HepG2 (cell line): ENCODE measurements around the gene CAPZA1. TPM values are rescaled to one million over a fixed set of nuclear protein-coding genes. Genes with fewer than 3 reads are reported as not detected.

ENCODE experiments used
- ATAC-seq: fragments of 200-7000 bp; cut with Tn5 transposase; 3 replicates; pipeline ENCODE4 v1.9.1; 2020; ENCODE audit warnings: mild to moderate bottlenecking, moderate library complexity
- BruUV-seq: library from RNA; stranded (reverse); fragments of 400-500 nt; replicated peaks from 2 replicates; lab custom pipeline; 2021; lab: Mats Ljungman, UMichigan
- CTCF ChIA-PET: fragments of 300-600 bp; formaldehyde crosslinking; extraction: SDS; loops from one replicate; lab custom pipeline; 2021; ENCODE audit warnings: low total read pairs, inconsistent platforms, low intra/inter-chr PET ratio; lab: Yijun Ruan, JAX
- POLR2A ChIA-PET: fragments of 350-600 bp; sonication (Branson Sonifier 250); formaldehyde crosslinking; loops from one replicate; lab custom pipeline; 2020; ENCODE audit warnings: antibody characterized with exemption, inconsistent platforms; lab: Yijun Ruan, JAX
- DNase-seq: peaks from one replicate; pipeline ENCODE4 v3.0.0-alpha.2; 2015; ENCODE audit warnings: low spot score
- FAIRE-seq: peaks from 3 replicates; lab custom pipeline; 2011; peaks lifted over from hg19 to GRCh38; lab: Jason Lieb, UNC
- H2AFZ ChIP-seq: one replicate; pipeline ENCODE4 v1.6.1; 2011; ENCODE audit warnings: low read length, inconsistent platforms
- H3K27ac ChIP-seq: fragments of 300-600 bp; 3 replicates; pipeline ENCODE4 v1.8.0; 2011; ENCODE audit warnings: mixed run types, mild to moderate bottlenecking, mixed read lengths, low read length, inconsistent platforms; ENCODE audit not compliant: insufficient read depth; ENCODE audit errors: extremely low read length
- H3K27me3 ChIP-seq, 2 experiments: fragments of 200-600 bp in 1 of 2; 2 replicates in 1 of 2; 3 replicates in 1 of 2; pipeline versions ENCODE4 v1.6.0 to v1.8.0; 2011; ENCODE audit warnings: low read length in 2 of 2, mild to moderate bottlenecking in 2 of 2, moderate library complexity in 2 of 2, inconsistent platforms in 1 of 2; ENCODE audit not compliant: insufficient read depth in 2 of 2, control insufficient read depth in 1 of 2
- H3K36me3 ChIP-seq, 2 experiments: fragments of 200-600 bp in 1 of 2; replicated peaks in 1 of 2; 2 replicates in 1 of 2; 3 replicates in 1 of 2; pipeline versions ENCODE4 v1.5.1 to v1.8.0; 2011; ENCODE audit warnings: low read length in 2 of 2, inconsistent platforms in 1 of 2; ENCODE audit not compliant: insufficient read depth in 2 of 2, control insufficient read depth in 1 of 2
- H3K4me1 ChIP-seq: 2 replicates; pipeline ENCODE4 v1.5.1; 2012; ENCODE audit warnings: low read length, inconsistent platforms; ENCODE audit not compliant: insufficient read depth
- H3K4me2 ChIP-seq: 2 replicates; pipeline ENCODE4 v1.6.0; 2011; ENCODE audit warnings: low read depth, low read length, inconsistent platforms
- H3K4me3 ChIP-seq, 3 experiments: fragments of 200-600 bp in 1 of 3; sonication (generic), shearing (Covaris generic) in 1 of 3; replicated peaks in 1 of 3; 2 replicates each; pipeline ENCODE4 v1.5.1; 2011 to 2016; ENCODE audit warnings: low read length in 3 of 3, inconsistent platforms in 2 of 3, low read depth in 2 of 3, mild to moderate bottlenecking in 2 of 3, control low read depth in 1 of 3, mixed read lengths in 1 of 3; ENCODE audit not compliant: insufficient read depth in 1 of 3
- H3K79me2 ChIP-seq: one replicate; pipeline ENCODE4 v1.6.1; 2011; ENCODE audit warnings: low read length, inconsistent platforms; ENCODE audit not compliant: insufficient read depth
- H3K9ac ChIP-seq: 2 replicates; pipeline ENCODE4 v1.6.0; 2011; ENCODE audit warnings: mild to moderate bottlenecking, low read depth, low read length, inconsistent platforms; ENCODE audit not compliant: insufficient read depth
- H3K9me3 ChIP-seq: 2 replicates; pipeline ENCODE4 v1.5.1; 2012; ENCODE audit warnings: mild to moderate bottlenecking, low read length
- H4K20me1 ChIP-seq: 2 replicates; pipeline ENCODE4 v1.6.0; 2011; ENCODE audit warnings: inconsistent platforms, mild to moderate bottlenecking, low read length, moderate library complexity; ENCODE audit not compliant: insufficient read depth
- AHDC1 ChIP-seq: sonication (generic); formaldehyde crosslinking; IDR thresholded peaks from 2 replicates; pipeline ENCODE4 v1.5.1; 2020; ENCODE audit warnings: mild to moderate bottlenecking, missing genetic modification reagents, borderline replicate concordance
- ARNT2 ChIP-seq: sonication (generic); formaldehyde crosslinking; IDR thresholded peaks from 2 replicates; pipeline ENCODE4 v1.8.0; 2022; ENCODE audit warnings: mild to moderate bottlenecking, low read depth, missing genetic modification reagents, moderate library complexity
- ATM ChIP-seq: fragments of 450-650 bp; IDR thresholded peaks from 2 replicates; pipeline ENCODE4 v1.7.1; 2017; ENCODE audit warnings: mild to moderate bottlenecking, borderline replicate concordance
- HOXA5 ChIP-seq: sonication (generic); formaldehyde crosslinking; IDR thresholded peaks from 2 replicates; pipeline ENCODE4 v1.4.0; 2020; ENCODE audit warnings: missing genetic modification reagents
- IRF2 ChIP-seq: IDR thresholded peaks from 2 replicates; pipeline ENCODE4 v1.6.1; 2018; ENCODE audit warnings: missing genetic modification reagents, missing compliant biosample characterization
- JARID2 ChIP-seq: sonication (generic); formaldehyde crosslinking; IDR thresholded peaks from 2 replicates; pipeline ENCODE4 v1.8.1; 2023; ENCODE audit warnings: missing genetic modification reagents, inconsistent platforms; ENCODE audit not compliant: insufficient replicate concordance
- MAFF ChIP-seq: IDR thresholded peaks from 2 replicates; pipeline ENCODE4 v1.6.1; 2011; ENCODE audit warnings: low read depth, low read length, improper control_type of control experiment
- NFIC ChIP-seq: IDR thresholded peaks from 2 replicates; pipeline ENCODE4 v1.6.1; 2012; ENCODE audit warnings: mild to moderate bottlenecking, low read length, inconsistent platforms
- NONO ChIP-seq, 2 experiments: fragments of 450-650 bp in 1 of 2; sonication (generic) in 1 of 2; formaldehyde crosslinking in 1 of 2; IDR thresholded peaks in 1 of 2; conservative IDR thresholded peaks in 1 of 2; 2 replicates each; pipeline versions ENCODE4 v1.6.1 to v1.8.0; 2017 to 2022; ENCODE audit warnings: mild to moderate bottlenecking in 1 of 2, missing genetic modification reagents in 1 of 2, moderate library complexity in 1 of 2
- NR2F6 ChIP-seq, 2 experiments: IDR thresholded peaks; 2 replicates each; pipeline ENCODE4 v1.6.1; 2016; ENCODE audit warnings: antibody characterized with exemption in 1 of 2, mild to moderate bottlenecking in 1 of 2
- SRSF1 ChIP-seq: fragments of 200-400 bp; formaldehyde crosslinking; optimal IDR thresholded peaks from 2 replicates; pipeline ENCODE3; 2017; ENCODE audit warnings: mild to moderate bottlenecking, low read depth, low read length, moderate library complexity
- THRA ChIP-seq: sonication (generic); formaldehyde crosslinking; IDR thresholded peaks from 2 replicates; pipeline ENCODE4 v1.4.0; 2020; ENCODE audit warnings: missing genetic modification reagents, borderline replicate concordance
- ZFP1 ChIP-seq: IDR thresholded peaks from 2 replicates; pipeline ENCODE4 v1.6.1; 2016
- ZNF296 ChIP-seq: sonication (generic); formaldehyde crosslinking; conservative IDR thresholded peaks from 2 replicates; pipeline ENCODE4 v1.5.0; 2020; ENCODE audit warnings: mild to moderate bottlenecking, missing genetic modification reagents
- ZNF382 ChIP-seq: sonication (generic); formaldehyde crosslinking; IDR thresholded peaks from 2 replicates; pipeline ENCODE4 v1.5.0; 2020; ENCODE audit warnings: missing genetic modification reagents, mild to moderate bottlenecking, borderline replicate concordance
- ZNF614 ChIP-seq: IDR thresholded peaks from 2 replicates; pipeline ENCODE4 v1.6.1; 2018; ENCODE audit warnings: missing biosample characterization, missing genetic modification reagents, inconsistent platforms, borderline replicate concordance
- ZNF781 ChIP-seq: sonication (generic); formaldehyde crosslinking; IDR thresholded peaks from 2 replicates; pipeline ENCODE4 v1.5.1; 2020; ENCODE audit warnings: borderline replicate concordance, mild to moderate bottlenecking, missing genetic modification reagents; ENCODE audit errors: not compliant biosample characterization
- WGBS: methylation state at CpG from one replicate; pipeline ENCODE4 v1.1.6; 2017; ENCODE audit warnings: low lambda C conversion rate; 5-methylcytosine and 5-hydroxymethylcytosine counted together
- in situ Hi-C: cut with HindIII; loops from 2 replicates; pipeline ENCODE4 v1.10.0; 2017; ENCODE audit warnings: low pct_unique_long_range_greater_than_20kb; ENCODE audit not compliant: extremely low pct_ligation_motif_present
- intact Hi-C: fragments of 100-400 bp; cut with micrococcal nuclease; formaldehyde crosslinking; loops from one replicate; pipeline ENCODE4 v1.10.0; 2022; ENCODE audit not compliant: unreplicated experiment
- polyA plus RNA-seq, 8 experiments: library from polyadenylated mRNA; depleted of rRNA in 3 of 8; stranded (reverse) in 7 of 8; unstranded in 1 of 8; fragments of >200 nt; fragmentation: Illumina TruSeq in 4 of 8; extraction: Trizol in 4 of 8; gene quantifications; 2 replicates each; pipeline versions ENCODE4 v1.2.1 to v1.2.3, GENCODE V29; 2011 to 2016; ENCODE audit warnings: low read depth in 4 of 8, missing spikeins in 1 of 8, mixed read lengths in 1 of 8; ENCODE audit not compliant: insufficient read depth in 1 of 8
- total RNA-seq, 5 experiments: library from RNA; depleted of rRNA; stranded (reverse); fragments of >200 nt; fragmentation: Illumina TruSeq; extraction: Trizol; gene quantifications; 2 replicates each; pipeline ENCODE4 v1.2.3, GENCODE V29; 2016; ENCODE audit warnings: low read depth in 1 of 5

CAPZA1 gene
- total and polyA plus RNA-seq, 2 of the 13 experiments (the other 11 are each of a cell fraction or from before 2014, with no cell fraction given) = 67.0 to 117 TPM

- POLR2A ChIA-PET = interaction anchor here (0.9 to 9.2 kb wide), 19 partner anchors 8 to 310 kb away, joined by 3 to 251 read pairs (median 5); partner anchors contain the start of genes CAPZA1, CTTNBP2NL, MOV10 and PPM1J
- peak overlapping the region; percentile 93 for H3K27ac ChIP-seq
- in situ Hi-C loops (loop anchor here (10.0 to 25.0 kb wide), 2 partner anchors 195 to 338 kb away; partner anchors contain the start of gene WNT2B), intact Hi-C loops (loop anchor here (2.0 kb wide), 1 partner anchor 25 kb away; the partner anchor contains the start of gene MOV10)
- peak overlapping the region; percentile 62 for H3K4me2 ChIP-seq
- peaks cover 18 to 58% of the 10 kb centered on the region in 2 experiments for H3K36me3 ChIP-seq
- H4K20me1 ChIP-seq = no peaks in the 10 kb centered on the region
- H3K4me1 ChIP-seq = peaks cover 72% of the 10 kb centered on the region
- CTCF ChIA-PET = no interaction called here
- 80% methylated on average over 13 of the region's 13 CpGs for WGBS
- no peak overlapping the region for H2AFZ ChIP-seq
- BruUV-seq = TSS peak; percentile 46
- H3K4me3 ChIP-seq = peak overlapping the region in 1 of 3 experiments; percentile 42; a peak in 2 of 6 replicates
- no peak for FAIRE-seq
- DNase-seq = no peak
- peaks cover 8% of the 10 kb centered on the region for H3K79me2 ChIP-seq
- no peaks in the 10 kb centered on the region for H3K27me3 ChIP-seq
- peak overlapping the region; percentile 61 for H3K9ac ChIP-seq
- H3K9me3 ChIP-seq = no peaks in the 10 kb centered on the region
- ATAC-seq = no peak
- TF ChIP-seq MAFF (no peak), ZNF781 (peak; percentile 20), NFIC (0 out of 2 replicates have a peak, but pooled peaks have one; percentile 2), ZNF382 (no peak), SRSF1 (peak; percentile 8), JARID2 (CRISPR knock-in tag) (no peak), ARNT2 (CRISPR knock-in tag) (no peak), IRF2 (CRISPR knock-in tag) (no peak), ZFP1 (CRISPR knock-in tag) (no peak), NONO (IDR thresholded peaks at IDR 0.05) (no peak), NONO (CRISPR knock-in tag; conservative IDR thresholded peaks at IDR 0.05) (0 out of 2 replicates have a peak, but pooled peaks have one; percentile 37), AHDC1 (CRISPR knock-in tag) (no peak), ZNF296 (CRISPR knock-in tag) (no peak), HOXA5 (no peak), ATM (no peak), NR2F6 (IDR thresholded peaks at IDR 0.05) (no peak), NR2F6 (CRISPR knock-in tag; IDR thresholded peaks at IDR 0.05) (no peak), ZNF614 (CRISPR knock-in tag) (no peak), THRA (no peak)
These were observed 80.0 kb downstream of the CAPZA1 start for GRCh38 chr1:112699425-112700144.
